ENCODE data around the gene MOSMO.

MOSMO gene

DNA sequence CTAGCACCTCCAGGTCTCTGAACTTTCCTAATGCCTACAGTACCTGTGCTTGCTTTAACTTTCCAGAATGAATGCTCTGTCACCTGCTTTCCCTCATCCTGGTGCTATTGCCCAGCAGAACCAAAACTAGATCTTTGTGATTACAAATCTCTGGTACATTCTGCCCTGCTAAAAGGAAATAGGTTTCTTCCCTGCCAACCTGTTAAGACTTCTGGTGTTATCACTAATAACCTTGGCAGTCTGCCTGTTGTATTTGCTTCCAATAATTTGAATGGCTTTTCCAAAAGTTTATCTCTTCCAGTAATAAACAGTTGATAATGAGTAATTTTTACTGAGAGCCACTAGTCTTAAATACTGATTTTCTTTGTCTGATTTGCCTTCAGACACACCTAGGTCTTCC is 22.4 kb upstream of the MOSMO start:
- no peak overlapping the region for H3K27ac ChIP-seq
- intact Hi-C loops (cut with DNase I; ENCODE audit: low total_unique reads) = no loop called here

DNA sequence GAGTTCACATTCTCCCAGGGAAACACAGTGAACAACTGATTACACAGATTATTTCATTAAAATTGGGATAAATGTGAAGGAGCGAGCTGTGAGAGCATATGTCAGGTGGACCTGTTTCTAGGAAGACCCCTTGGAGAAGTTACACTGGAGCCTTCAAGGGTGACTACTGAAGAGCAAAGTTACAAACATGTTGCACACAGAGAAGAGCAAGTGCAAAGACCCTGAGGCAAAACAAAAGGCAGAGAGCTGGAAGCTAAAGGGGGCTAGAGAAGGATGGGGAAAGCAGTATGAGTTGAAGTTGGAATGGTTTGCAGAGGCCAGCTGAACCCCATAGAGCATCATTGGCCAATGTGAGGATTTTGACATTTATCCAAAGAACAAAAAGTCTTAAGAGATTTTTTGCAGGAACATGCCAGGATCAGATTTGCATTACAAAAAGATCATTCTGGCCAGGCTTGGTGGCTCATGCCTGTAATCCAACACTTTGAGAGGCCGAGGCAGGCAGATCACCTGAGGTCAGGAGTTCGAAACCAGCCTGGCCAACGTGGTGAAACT is 21.1 kb upstream of the MOSMO start:
- no peak overlapping the region for H3K27ac ChIP-seq
- no peaks in the 10 kb centered on the region for H3K27me3 ChIP-seq
- no peak for DNase-seq
- H3K36me3 ChIP-seq = peaks cover 20 to 39% (median 27%) of the 10 kb centered on the region in 3 donors
- H3K9me3 ChIP-seq = no peaks in the 10 kb centered on the region
- TF ChIP-seq, protein P1, sequence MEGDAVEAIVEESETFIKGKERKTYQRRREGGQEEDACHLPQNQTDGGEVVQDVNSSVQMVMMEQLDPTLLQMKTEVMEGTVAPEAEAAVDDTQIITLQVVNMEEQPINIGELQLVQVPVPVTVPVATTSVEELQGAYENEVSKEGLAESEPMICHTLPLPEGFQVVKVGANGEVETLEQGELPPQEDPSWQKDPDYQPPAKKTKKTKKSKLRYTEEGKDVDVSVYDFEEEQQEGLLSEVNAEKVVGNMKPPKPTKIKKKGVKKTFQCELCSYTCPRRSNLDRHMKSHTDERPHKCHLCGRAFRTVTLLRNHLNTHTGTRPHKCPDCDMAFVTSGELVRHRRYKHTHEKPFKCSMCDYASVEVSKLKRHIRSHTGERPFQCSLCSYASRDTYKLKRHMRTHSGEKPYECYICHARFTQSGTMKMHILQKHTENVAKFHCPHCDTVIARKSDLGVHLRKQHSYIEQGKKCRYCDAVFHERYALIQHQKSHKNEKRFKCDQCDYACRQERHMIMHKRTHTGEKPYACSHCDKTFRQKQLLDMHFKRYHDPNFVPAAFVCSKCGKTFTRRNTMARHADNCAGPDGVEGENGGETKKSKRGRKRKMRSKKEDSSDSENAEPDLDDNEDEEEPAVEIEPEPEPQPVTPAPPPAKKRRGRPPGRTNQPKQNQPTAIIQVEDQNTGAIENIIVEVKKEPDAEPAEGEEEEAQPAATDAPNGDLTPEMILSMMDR (IDR thresholded peaks at IDR 0.05) = no peak
- peaks cover 0 to 5% (median 0%) of the 10 kb centered on the region in 4 donors for H3K4me1 ChIP-seq
- intact Hi-C loops (cut with DNase I; ENCODE audit: low total_unique reads) = no loop called here
- no peak overlapping the region for H3K4me3 ChIP-seq

More for the DNA sequence above, 22.4 kb upstream of the MOSMO start:
- H3K36me3 ChIP-seq = peaks cover 32 to 51% (median 38%) of the 10 kb centered on the region in 3 donors
- H3K9me3 ChIP-seq = no peaks in the 10 kb centered on the region
- DNase-seq = no peak
- TF ChIP-seq, protein P1 (IDR thresholded peaks at IDR 0.05) = no peak
- no peak overlapping the region for H3K4me3 ChIP-seq
- peaks cover 0 to 5% (median 0%) of the 10 kb centered on the region in 4 donors for H3K4me1 ChIP-seq
- H3K27me3 ChIP-seq = no peaks in the 10 kb centered on the region

DNA sequence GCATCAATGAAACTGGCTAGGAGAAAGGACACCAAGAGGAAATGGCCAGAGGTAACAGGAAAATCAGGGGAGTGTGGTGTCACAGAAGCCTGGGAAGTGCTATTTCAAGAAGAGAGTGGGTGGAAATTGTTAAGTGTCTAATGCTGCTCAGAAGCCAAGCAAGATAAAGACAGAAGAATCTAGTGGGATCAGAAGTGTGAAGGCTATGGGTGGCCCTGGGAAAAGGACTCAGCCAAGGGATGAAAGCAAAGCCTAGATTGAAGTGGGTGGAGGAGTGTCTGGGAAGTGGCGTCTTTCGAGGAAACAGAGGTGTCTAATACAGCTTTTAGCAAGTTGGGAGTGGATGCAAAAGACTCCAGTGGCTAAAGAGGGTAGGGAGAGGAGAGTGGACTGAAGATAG is 20.4 kb upstream of the MOSMO start:
- no peak for DNase-seq
- Histone ChIP-seq H3K4me1 (peaks cover 0 to 5% (median 0%) of the 10 kb centered on the region in 4 donors), H3K4me3 (no peak overlapping the region), H3K36me3 (peaks cover 12 to 31% (median 19%) of the 10 kb centered on the region in 3 donors), H3K27ac (no peak overlapping the region), H3K9me3 (no peaks in the 10 kb centered on the region), H3K27me3 (no peaks in the 10 kb centered on the region)
- intact Hi-C loops (cut with DNase I; ENCODE audit: low total_unique reads) = no loop called here
- TF ChIP-seq, protein P1 (IDR thresholded peaks at IDR 0.05) = no peak

DNA sequence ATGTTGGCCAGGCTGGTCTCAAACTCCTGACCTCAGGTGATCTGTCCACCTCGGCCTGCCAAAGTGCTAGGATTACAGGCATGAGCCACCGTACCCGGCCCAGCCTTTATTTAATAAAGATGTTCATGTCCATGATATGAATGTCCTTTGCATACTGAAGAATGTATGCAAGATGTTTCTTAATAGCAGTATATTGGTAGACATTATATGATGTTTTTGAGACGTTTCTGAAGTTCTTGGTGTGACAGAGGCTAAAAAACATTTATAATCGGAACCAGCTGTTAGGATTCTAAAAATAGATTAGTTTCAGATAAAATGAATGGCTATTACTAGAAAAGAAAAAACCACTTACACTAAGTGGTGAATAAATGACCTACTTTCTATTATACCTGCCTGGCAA is 18.8 kb upstream of the MOSMO start:
- TF ChIP-seq, protein P1 (IDR thresholded peaks at IDR 0.05) = no peak
- intact Hi-C loops (cut with DNase I; ENCODE audit: low total_unique reads) = no loop called here
- DNase-seq = no peak
- Histone ChIP-seq H3K27ac (no peak overlapping the region), H3K36me3 (peaks cover 0 to 15% (median 3%) of the 10 kb centered on the region in 3 donors), H3K27me3 (no peaks in the 10 kb centered on the region), H3K4me3 (no peak overlapping the region), H3K4me1 (peaks cover 0 to 5% (median 0%) of the 10 kb centered on the region in 4 donors), H3K9me3 (no peaks in the 10 kb centered on the region)

DNA sequence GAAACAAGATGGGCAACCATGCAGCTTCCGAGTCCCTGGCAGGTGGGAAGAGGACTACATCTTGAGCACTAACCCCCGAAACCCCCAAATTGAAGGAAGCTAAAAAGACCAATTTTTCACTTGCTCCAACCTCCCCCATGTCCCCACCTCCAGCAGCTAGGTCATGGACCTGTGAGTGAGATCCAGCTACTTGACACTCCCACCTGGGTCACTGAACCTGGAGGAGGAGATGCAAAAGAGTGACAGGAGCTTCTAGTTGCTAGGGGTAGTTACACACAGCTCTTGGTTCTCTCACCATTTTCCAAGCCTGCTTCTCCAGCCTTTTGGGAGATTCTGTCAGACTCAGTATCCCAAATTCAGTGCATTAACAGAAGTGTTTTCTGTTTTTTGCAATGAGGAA is 18.2 kb upstream of the MOSMO start:
- no peaks in the 10 kb centered on the region for H3K27me3 ChIP-seq
- no peak overlapping the region for H3K27ac ChIP-seq
- no peak overlapping the region for H3K4me3 ChIP-seq
- TF ChIP-seq, protein P1 (IDR thresholded peaks at IDR 0.05) = no peak
- intact Hi-C loops (cut with DNase I; ENCODE audit: low total_unique reads) = no loop called here
- DNase-seq = no peak
- peaks cover 0 to 9% (median 0%) of the 10 kb centered on the region in 3 donors for H3K36me3 ChIP-seq
- peaks cover 0 to 5% (median 0%) of the 10 kb centered on the region in 4 donors for H3K4me1 ChIP-seq
- H3K9me3 ChIP-seq = no peaks in the 10 kb centered on the region
